CD14-positive monocyte (primary cell): ENCODE measurements around the gene METTL25B. TPM values are rescaled to one million over a fixed set of nuclear protein-coding genes. Genes with fewer than 3 reads are reported as not detected.

Source experiments
- DNase-seq, 3 donors: peaks; one replicate each; pipeline ENCODE4 v3.0.0-alpha.2; 2011 to 2022
- H2AFZ ChIP-seq: 2 replicates; pipeline ENCODE4 v1.6.0; 2012; ENCODE audit warnings: mild to moderate bottlenecking, low read depth, low read length, inconsistent platforms; ENCODE audit not compliant: insufficient read depth, poor library complexity, severe bottlenecking
- H3K27ac ChIP-seq, 2 donors: 1 replicate in 1 of 2; 2 replicates in 1 of 2; pipeline ENCODE4 v1.5.1; 2012 to 2013; ENCODE audit warnings: low read length in 2 of 2, control low read depth in 1 of 2, inconsistent platforms in 1 of 2, low read depth in 1 of 2, mild to moderate bottlenecking in 1 of 2
- H3K27me3 ChIP-seq, 2 donors: one replicate each; pipeline versions ENCODE4 v1.6.0 to v1.6.1; 2011 to 2013; ENCODE audit warnings: low read length in 2 of 2; ENCODE audit not compliant: control insufficient read depth in 2 of 2, insufficient read depth in 2 of 2
- H3K36me3 ChIP-seq, 2 donors: replicated peaks in 1 of 2; 1 replicate in 1 of 2; 2 replicates in 1 of 2; pipeline versions ENCODE4 v1.5.1 to v1.6.1; 2012 to 2013; ENCODE audit warnings: low read length in 2 of 2, control low read depth in 1 of 2, inconsistent platforms in 1 of 2, mild to moderate bottlenecking in 1 of 2; ENCODE audit not compliant: insufficient read depth in 2 of 2, control insufficient read depth in 1 of 2
- H3K4me1 ChIP-seq, 2 donors: 1 replicate in 1 of 2; 2 replicates in 1 of 2; pipeline versions ENCODE4 v1.5.1 to v1.6.1; 2012 to 2013; ENCODE audit warnings: low read length in 2 of 2, control low read depth in 1 of 2, inconsistent platforms in 1 of 2, mild to moderate bottlenecking in 1 of 2, moderate library complexity in 1 of 2; ENCODE audit not compliant: insufficient read depth in 2 of 2, control insufficient read depth in 1 of 2
- H3K4me2 ChIP-seq: replicated peaks from 2 replicates; pipeline ENCODE3; 2012; ENCODE audit warnings: low read length, moderate library complexity, mild to moderate bottlenecking; ENCODE audit not compliant: poor library complexity, severe bottlenecking; ENCODE audit errors: extremely low read depth
- H3K4me3 ChIP-seq, 3 experiments: fragments of 200-600 bp in 1 of 3; sonication (generic) in 1 of 3; replicated peaks in 1 of 3; 1 replicate in 2 of 3; 2 replicates in 1 of 3; pipeline ENCODE4 v1.5.1; 2011 to 2013; ENCODE audit warnings: low read length in 3 of 3, mild to moderate bottlenecking in 3 of 3, control low read depth in 2 of 3, low read depth in 2 of 3, inconsistent platforms in 1 of 3, moderate library complexity in 1 of 3
- H3K79me2 ChIP-seq: 2 replicates; pipeline ENCODE4 v1.6.0; 2012; ENCODE audit warnings: mild to moderate bottlenecking, control low read depth, inconsistent platforms, low read length, moderate library complexity; ENCODE audit not compliant: insufficient read depth
- H3K9ac ChIP-seq: 2 replicates; pipeline ENCODE4 v1.6.0; 2017; ENCODE audit warnings: low read length, mild to moderate bottlenecking; ENCODE audit not compliant: insufficient read depth, poor library complexity, severe bottlenecking
- H3K9me3 ChIP-seq, 2 donors: replicated peaks in 1 of 2; 1 replicate in 1 of 2; 2 replicates in 1 of 2; pipeline versions ENCODE4 v1.5.1 to v1.6.1; 2012 to 2013; ENCODE audit warnings: low read length in 2 of 2, control low read depth in 1 of 2; ENCODE audit not compliant: control insufficient read depth in 1 of 2, insufficient read depth in 1 of 2
- H4K20me1 ChIP-seq: 2 replicates; pipeline ENCODE4 v1.6.0; 2012; ENCODE audit warnings: mild to moderate bottlenecking, low read length, control low read depth, moderate library complexity; ENCODE audit not compliant: insufficient read depth
- H3K27ac Mint-ChIP-seq, 7 donors: one replicate each; pipeline ENCODE4 v1.8.0; 2020; ENCODE audit warnings: mild to moderate bottlenecking in 7 of 7, mixed read lengths in 7 of 7, moderate library complexity in 6 of 7, inconsistent platforms in 2 of 7
- H3K27me3 Mint-ChIP-seq, 3 donors: one replicate each; pipeline ENCODE4 v1.8.0; 2021 to 2022; ENCODE audit warnings: low read depth in 3 of 3, mild to moderate bottlenecking in 3 of 3, mixed read lengths in 3 of 3, moderate library complexity in 3 of 3, inconsistent platforms in 1 of 3
- H3K36me3 Mint-ChIP-seq, 2 donors: one replicate each; pipeline ENCODE4 v1.8.0; 2020; ENCODE audit warnings: mixed read lengths in 2 of 2, inconsistent platforms in 1 of 2, mild to moderate bottlenecking in 1 of 2
- H3K4me1 Mint-ChIP-seq: one replicate; pipeline ENCODE4 v1.8.0; 2020; ENCODE audit warnings: mild to moderate bottlenecking, mixed read lengths
- H3K4me3 Mint-ChIP-seq, 2 donors: one replicate each; pipeline ENCODE4 v1.8.0; 2020; ENCODE audit warnings: mild to moderate bottlenecking in 2 of 2, mixed read lengths in 2 of 2, moderate library complexity in 1 of 2
- H3K9me3 Mint-ChIP-seq, 7 donors: one replicate each; pipeline ENCODE4 v1.8.0; 2020 to 2022; ENCODE audit warnings: mixed read lengths in 7 of 7, mild to moderate bottlenecking in 6 of 7, moderate library complexity in 6 of 7, inconsistent platforms in 2 of 7
- CTCF ChIP-seq: fragments of 200-600 bp; IDR thresholded peaks from one replicate; pipeline ENCODE4 v1.8.0; 2022; ENCODE audit warnings: antibody characterized with exemption, mild to moderate bottlenecking
- WGBS: methylation state at CpG from one replicate; pipeline ENCODE4 v1.1.5; 2013; ENCODE audit warnings: missing lambda C conversion rate; ENCODE audit not compliant: insufficient coverage; 5-methylcytosine and 5-hydroxymethylcytosine counted together
- intact Hi-C, 2 donors: fragments of 100-400 bp; cut with micrococcal nuclease; formaldehyde crosslinking; loops; one replicate each; pipeline versions ENCODE4 v1.15.0 to v1.15.1; 2023
- polyA plus RNA-seq, 3 donors: library from polyadenylated mRNA; depleted of rRNA in 1 of 3; unstranded in 2 of 3; stranded (reverse) in 1 of 3; fragments of 300-500 nt in 2 of 3; fragments of >200 nt in 1 of 3; fragmentation: Illumina TruSeq in 2 of 3; gene quantifications; 1 replicate in 2 of 3; 2 replicates in 1 of 3; pipeline ENCODE4 v1.2.3, GENCODE V29; 2012 to 2021

The METTL25B gene
- polyA plus RNA-seq, 3 donors = 4.6 to 49.3 (median 4.8) TPM

- no peak for TF ChIP-seq CTCF
- H3K9me3 ChIP-seq = peaks cover 0 to 11% of the 10 kb centered on the region in 2 donors
- WGBS = 59% methylated on average over 6 of the region's 10 CpGs
- no peak for DNase-seq
- Mint-ChIP-seq H3K9me3 (peaks cover 0 to 15% (median 7%) of the 10 kb centered on the region in 7 donors), H3K36me3 (peaks cover 0 to 2% of the 10 kb centered on the region in 2 donors), H3K4me3 (peak overlapping the region in 1 of 2 donors; percentile 76), H3K27ac (no peak overlapping the region), H3K4me1 (peaks cover 24% of the 10 kb centered on the region), H3K27me3 (peaks cover 61 to 78% (median 73%) of the 10 kb centered on the region in 3 donors)
- no peaks in the 10 kb centered on the region for H3K36me3 ChIP-seq
- no peak overlapping the region for H3K27ac ChIP-seq
- peaks cover 2 to 10% of the 10 kb centered on the region in 2 donors for H3K4me1 ChIP-seq
- no peak overlapping the region for H2AFZ ChIP-seq
- H4K20me1 ChIP-seq = no peaks in the 10 kb centered on the region
- peaks cover 33 to 61% of the 10 kb centered on the region in 2 donors for H3K27me3 ChIP-seq
- no peak overlapping the region for H3K9ac ChIP-seq
- H3K79me2 ChIP-seq = no peaks in the 10 kb centered on the region
- intact Hi-C loops = loop anchor here (10.0 kb wide), 2 partner anchors 164 to 194 kb away; partner anchors contain the start of gene INSRR (in 1 of the 2)
- no peak overlapping the region for H3K4me2 ChIP-seq
- no peak overlapping the region for H3K4me3 ChIP-seq
These were observed 37.1 kb upstream of the METTL25B start for GRCh38 chr1:156691191-156691590.

GRCh38 chr1:156691665-156692440 is 36.4 kb upstream of the METTL25B start:
- peak overlapping the region in 1 of 7 donors; percentile 62 for H3K27ac Mint-ChIP-seq
- peak overlapping the region; percentile 4 for H3K9ac ChIP-seq
- no peak overlapping the region for H3K4me2 ChIP-seq

More at GRCh38 chr1:156691665-156692440, 36.4 kb upstream of the METTL25B start:
- peak overlapping the region in 1 of 2 donors; percentile 76 for H3K4me3 Mint-ChIP-seq
- peaks cover 33 to 61% of the 10 kb centered on the region in 2 donors for H3K27me3 ChIP-seq
- no peaks in the 10 kb centered on the region for H3K79me2 ChIP-seq
- H3K36me3 Mint-ChIP-seq = peaks cover 0 to 2% of the 10 kb centered on the region in 2 donors
- no peaks in the 10 kb centered on the region for H4K20me1 ChIP-seq
- intact Hi-C loops = loop anchor here (10.0 kb wide), 2 partner anchors 163 to 193 kb away; partner anchors contain the start of gene INSRR (in 1 of the 2)
- H3K9me3 ChIP-seq = peaks cover 0 to 11% of the 10 kb centered on the region in 2 donors
- H3K36me3 ChIP-seq = no peaks in the 10 kb centered on the region
- peak in 1 of 3 donors; percentile 20 for DNase-seq
- H3K27me3 Mint-ChIP-seq = peaks cover 65 to 77% (median 77%) of the 10 kb centered on the region in 3 donors
- peaks cover 24% of the 10 kb centered on the region for H3K4me1 Mint-ChIP-seq
- 15% methylated on average over 20 of the region's 20 CpGs for WGBS
- no peak overlapping the region for H3K27ac ChIP-seq
- H3K4me1 ChIP-seq = peaks cover 2 to 10% of the 10 kb centered on the region in 2 donors
- no peak overlapping the region for H3K4me3 ChIP-seq
- H3K9me3 Mint-ChIP-seq = peaks cover 0 to 15% (median 7%) of the 10 kb centered on the region in 7 donors
- no peak overlapping the region for H2AFZ ChIP-seq
- TF ChIP-seq CTCF = no peak
